GM18951 (cell line): ENCODE results near the gene RAD51B.

Source experiments
- POLR2A ChIP-seq: IDR thresholded peaks from 4 replicates; pipeline ENCODE4 v1.6.1; 2011; ENCODE audit warnings: mild to moderate bottlenecking; ENCODE audit not compliant: insufficient read length, insufficient read depth; ENCODE audit errors: extremely low read depth
- in situ Hi-C: fragments of 300-500 bp; cut with MboI; formaldehyde crosslinking; loops from one replicate; pipeline ENCODE4 v1.12.0; 2022; ENCODE audit warnings: low sequenced_read_pairs, mixed read lengths, inconsistent platforms; ENCODE audit not compliant: unreplicated experiment

Gene RAD51B

DNA sequence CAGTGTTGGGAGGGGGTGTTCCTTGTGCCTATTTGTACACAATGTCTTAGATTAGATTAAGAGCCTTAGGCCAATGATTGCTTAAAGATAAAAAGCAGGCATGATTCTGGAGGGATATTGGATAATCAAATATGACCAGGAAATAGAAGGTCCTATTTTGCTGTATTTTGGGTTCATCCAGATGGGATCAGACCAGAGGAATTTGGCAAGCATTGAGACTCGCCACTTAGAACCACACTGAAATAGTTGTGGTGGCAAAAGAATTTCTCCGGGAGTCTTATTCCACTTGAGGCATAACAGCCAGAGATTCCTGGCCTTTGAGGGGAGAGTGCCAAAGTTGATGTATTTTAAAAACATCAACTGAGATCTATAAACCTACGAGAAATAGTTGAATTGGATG, 327.2 kb downstream of the RAD51B start:
- no peak for TF ChIP-seq POLR2A
- in situ Hi-C loops = no loop called here

DNA sequence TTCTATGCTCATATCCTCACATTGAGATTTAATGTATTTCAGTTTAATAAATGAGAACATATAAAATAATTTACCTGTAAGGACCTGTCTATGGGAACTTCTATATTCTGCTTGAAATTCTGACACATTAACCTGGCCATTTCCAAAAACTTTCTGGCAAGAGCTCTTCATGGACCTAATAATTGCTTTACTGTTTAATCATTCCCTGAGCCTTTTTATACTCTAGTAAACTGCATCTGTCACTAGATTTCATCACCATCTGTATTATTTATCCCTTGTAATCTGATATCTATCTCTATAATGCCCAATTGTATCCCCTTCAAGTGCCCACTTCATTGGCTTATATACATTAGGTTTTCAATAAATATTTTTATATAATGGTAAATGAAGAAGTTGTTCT, 327.7 kb downstream of the RAD51B start:
- TF ChIP-seq POLR2A = no peak
- in situ Hi-C loops = no loop called here

DNA sequence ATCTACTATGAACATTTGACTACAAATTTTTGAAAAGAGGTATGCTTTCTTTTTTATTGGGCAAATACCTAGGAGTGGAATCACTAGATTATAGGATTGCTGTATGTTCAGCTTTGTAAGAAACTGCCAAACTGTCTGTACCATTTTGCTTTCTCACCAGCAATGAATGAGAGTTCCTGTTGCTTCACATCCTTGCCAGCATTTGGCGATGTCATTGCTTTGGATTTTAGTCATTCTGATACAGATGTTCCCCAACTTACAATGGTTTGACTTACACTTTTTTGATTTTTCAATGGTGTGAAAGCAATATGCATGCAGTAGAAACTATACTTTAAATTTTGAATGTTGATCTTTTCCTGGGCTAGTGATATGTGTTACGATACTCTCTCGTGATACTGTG, 328.7 kb downstream of the RAD51B start:
- no peak for TF ChIP-seq POLR2A
- in situ Hi-C loops = no loop called here

DNA sequence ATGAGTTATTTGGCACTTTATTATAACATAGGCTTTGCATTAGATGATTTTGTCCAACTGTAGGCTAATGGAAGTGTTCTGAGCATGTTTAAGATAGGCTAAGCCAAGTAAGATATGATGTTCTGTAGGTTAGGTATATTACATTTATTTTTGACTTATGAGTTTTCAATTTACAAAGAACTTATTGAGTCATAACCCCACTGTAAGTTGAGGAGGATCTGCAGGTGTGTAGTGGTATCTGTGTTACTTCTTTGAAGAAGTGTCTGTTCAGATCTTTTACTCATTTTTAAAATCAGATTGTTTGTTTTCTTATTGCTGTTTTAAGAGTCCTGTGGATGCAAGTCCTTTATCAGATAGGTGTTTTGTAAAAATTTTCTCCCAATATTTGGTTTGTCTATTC, 329.2 kb downstream of the RAD51B start:
- TF ChIP-seq POLR2A = no peak
- in situ Hi-C loops = no loop called here

DNA sequence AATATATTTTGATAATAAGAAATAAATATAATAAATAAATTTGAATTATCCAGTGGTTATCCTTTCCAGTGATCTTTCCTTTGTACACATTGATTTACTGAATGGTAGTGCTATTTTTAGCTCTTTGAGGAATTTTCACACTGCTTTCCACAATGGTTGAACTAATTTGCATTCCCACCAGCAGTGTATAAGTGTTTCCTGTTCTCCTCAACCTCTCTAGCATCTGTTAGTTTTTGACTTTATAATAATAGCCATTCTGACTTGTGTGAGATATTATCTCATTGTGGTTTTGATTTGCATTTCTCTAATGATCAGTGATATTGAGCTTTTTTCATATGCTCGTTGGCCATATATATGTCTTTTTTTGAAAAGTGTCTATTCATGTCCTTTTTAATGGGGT, 333.7 kb downstream of the RAD51B start:
- TF ChIP-seq POLR2A = no peak

DNA sequence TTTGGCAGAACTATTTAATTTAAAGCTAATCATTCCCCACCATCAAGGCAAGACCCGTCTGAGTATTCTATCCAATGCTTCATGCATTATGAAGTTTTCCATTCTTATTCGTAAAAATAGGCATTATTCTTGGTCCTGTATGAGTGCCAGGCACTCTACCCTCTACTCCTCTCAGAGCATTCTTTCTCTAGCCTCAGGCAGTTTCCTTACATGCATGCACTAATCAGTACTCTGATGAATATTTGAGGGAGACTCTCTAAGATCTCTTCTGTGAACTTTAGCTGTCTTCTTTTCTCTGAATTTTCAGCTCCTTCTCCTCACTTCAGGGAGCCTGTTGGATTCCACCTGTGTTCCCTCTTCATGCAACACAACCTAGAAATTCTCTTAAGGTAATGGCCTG, 334.7 kb downstream of the RAD51B start:
- TF ChIP-seq POLR2A = no peak
- in situ Hi-C loops = no loop called here

More for the DNA sequence above, 333.7 kb downstream of the RAD51B start:
- in situ Hi-C loops = no loop called here

DNA sequence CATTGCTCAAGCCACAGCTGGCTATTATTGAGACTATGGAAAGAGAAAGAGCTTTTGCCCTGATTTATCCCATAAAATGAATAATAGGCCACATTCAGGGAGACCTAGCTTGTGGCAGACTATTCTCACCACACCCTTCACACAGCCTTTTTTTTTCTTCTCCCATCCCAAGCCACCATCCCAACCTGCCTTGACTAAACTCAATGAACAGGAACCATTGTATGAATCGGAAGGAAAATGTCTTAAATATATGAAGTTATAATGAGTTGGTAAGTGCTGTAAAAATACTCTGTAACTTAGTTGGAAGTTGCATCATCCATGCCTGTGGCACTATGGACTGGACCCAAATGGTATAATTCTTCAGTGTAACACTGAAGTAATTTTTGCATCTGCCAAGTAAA, 338.4 kb downstream of the RAD51B start:
- no peak for TF ChIP-seq POLR2A
- in situ Hi-C loops = no loop called here

DNA sequence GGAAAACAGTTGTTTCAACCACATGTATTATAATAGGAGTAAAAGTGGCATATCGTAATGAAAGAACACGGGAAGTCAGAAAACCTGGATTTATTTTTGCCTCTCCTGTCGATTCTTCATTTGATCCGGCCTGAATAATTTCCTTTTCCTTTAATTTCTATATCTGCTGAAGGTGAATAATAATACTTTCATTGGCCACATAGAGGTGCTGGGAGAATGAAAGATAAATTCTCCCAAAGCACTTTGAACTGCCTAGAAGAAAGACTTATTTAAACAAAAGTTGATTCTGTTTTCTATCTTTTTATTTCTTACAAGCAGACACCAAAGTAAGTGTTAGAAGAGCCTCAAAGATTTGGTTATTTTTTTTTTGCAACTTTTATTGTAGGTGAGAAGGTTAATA, 339.1 kb downstream of the RAD51B start:
- no peak for TF ChIP-seq POLR2A
- in situ Hi-C loops = no loop called here

DNA sequence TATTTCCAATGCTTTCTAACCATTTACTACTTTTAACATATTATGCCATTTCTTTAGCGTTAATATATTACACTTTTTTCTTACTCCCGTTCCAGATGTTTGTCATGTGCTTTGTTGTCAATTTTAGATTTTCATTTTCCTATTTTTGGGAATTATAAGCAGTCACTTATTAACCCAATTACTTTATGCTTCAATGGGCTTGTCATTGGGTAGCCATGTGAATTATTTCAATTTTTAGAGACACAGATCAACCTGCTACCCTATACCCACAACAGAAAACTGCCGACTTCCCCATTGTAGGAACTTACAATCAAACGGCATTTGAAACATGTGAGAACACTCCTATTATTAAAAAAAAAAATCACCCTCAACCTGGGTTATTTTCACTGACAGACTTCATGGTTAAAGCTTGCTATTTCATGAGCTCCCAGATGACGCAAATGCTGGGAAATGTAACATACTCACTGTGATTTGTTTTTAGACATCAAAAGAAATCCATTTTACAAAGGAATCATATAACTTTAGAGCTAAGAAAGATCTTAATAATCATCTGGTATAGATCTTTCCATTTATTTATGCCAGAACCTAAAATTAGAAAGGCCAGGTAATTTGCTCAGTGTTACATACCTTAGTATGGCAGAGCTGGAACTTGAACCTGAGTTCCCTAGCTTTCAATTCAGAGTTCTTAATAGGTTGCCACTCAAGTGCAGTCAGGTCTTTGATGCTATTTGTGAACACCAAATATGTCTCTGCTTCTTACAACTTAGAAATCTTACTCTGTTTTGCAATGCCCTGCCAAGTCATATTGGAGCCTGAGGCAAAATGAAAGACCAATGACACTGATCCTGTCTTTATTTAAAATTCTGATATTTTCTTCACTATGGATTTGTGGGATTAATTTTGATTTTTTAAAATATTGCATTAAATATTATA, 340.4 kb downstream of the RAD51B start:
- in situ Hi-C loops = no loop called here
- TF ChIP-seq POLR2A = no peak

DNA sequence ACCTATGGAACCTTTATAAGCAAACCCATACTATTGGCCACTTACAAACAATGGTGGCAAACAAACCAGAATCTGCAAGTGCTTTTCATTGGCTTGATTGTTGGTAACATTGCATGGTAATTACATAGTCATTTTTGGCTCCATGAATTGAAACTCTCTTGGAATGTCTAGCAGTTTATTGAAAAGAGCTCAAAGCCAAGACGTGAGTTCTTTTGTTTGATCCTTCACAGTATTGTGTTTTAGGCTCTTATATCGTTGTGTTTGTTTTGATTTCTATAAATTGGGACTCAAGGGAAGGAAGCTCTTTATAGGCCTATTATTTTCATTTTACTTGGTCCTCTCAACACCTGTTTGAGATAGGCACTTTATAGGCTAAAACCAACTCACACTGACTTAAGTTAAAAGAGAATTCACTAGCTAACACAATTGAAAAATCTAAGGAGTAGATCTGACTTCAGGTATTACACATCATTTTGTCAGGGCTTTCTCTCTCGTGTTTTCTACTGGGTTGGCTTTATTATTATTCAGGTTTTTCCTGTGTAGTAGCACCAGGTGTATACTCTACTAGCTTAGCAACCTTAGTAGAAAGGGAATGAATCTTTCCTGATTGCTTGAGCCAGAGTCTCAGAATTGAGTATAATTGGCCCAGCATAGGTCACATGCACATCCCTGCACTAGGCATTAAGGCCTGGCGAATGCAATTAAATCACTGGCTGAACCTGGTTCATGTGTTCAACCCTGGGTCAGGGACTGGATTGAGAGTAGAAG, 341.4 kb downstream of the RAD51B start:
- in situ Hi-C loops = no loop called here
- TF ChIP-seq POLR2A = no peak

DNA sequence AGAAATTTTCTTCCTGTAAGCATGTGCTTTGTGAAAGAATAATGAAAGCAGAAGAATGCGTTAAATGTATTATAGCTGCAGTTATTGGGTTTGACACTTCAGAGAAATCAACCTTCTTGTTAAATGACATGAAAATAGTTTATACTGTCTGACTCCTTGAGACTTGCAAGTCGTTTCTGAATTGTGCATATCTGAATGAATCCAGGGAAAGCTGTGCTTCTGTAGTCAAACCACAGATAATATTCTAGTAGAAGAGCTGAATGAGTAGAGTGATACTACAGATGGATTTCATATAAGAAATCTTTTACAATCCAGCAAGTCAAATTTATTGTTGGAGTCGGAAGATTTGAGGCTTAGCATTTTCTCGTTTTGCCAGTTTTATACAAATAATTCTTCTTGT, 343.3 kb downstream of the RAD51B start:
- TF ChIP-seq POLR2A = no peak
- in situ Hi-C loops = no loop called here

DNA sequence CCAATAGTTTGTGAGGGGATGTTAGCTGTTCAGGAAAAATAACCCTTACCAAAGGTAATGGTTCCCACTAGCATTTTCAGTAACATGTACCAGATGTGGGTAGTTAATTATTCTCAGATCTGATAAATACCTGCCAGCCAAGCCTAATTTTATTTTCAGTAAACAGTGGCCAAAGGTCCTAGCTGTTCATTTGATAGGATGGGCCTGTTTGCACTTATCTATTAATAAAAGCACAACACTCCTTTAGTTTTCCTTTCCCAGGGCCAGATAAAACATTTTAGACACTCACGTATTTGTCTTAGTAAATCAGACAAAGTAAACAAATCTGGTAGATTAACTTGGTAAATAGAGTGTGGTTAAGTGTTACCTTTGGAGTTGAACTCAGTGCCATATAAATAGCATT, 345.1 kb downstream of the RAD51B start:
- in situ Hi-C loops = no loop called here
- TF ChIP-seq POLR2A = no peak

DNA sequence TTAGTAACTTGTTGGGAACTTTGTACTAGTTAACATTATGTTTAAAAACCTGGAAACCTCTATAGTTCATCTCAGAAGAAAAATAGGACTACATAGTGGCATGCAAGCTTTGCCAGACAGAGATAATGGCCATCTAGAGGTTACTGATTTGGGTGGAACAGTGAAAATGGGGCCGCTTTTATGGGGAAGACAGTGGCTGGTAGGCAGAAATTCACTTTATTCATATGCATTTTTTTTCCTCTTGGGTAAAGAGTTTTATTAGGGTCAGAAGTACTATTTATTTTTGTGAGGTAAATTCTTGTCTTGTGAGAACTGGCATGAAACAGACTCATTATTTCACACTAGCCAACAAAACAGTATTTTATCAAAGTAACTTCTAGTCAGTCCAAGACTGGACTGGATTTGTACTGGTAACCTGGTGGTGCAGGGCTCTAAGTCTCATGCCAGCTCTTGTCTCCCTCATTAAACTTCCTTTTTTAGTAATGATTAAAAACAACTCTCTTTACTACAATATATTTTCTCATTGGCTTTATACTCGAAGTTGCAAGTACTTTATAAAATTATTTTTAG, 345.8 kb downstream of the RAD51B start:
- in situ Hi-C loops = no loop called here
- no peak for TF ChIP-seq POLR2A

DNA sequence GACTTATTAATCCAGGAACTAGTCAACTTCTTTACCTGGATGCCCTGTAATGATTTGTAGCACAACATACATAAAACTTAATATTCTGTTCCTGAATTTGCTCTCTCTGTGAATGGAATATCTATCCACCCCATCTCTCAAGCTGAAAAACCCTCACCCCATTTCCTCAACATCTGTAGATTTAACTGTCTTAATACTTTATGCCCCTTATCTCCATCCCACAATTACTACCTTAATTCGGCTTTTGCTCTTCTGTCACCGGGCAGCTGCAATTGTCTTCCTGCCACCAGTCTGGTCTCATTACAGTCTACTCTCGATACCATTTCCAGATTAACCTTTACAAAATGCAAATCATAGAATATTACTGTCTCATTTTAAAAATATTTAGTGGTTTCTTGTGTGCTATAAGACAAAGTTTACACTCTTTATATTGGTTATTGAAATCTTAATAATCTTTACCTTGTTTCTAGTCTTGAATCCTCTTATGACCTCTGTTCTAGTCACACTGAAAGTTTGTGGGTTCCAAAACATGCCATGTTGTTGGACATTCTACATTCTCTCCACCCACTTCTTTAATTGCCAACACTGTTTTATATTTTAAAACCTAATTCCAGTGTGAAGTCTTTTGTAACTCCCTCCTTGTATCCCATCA, 347.3 kb downstream of the RAD51B start:
- in situ Hi-C loops = no loop called here
- no peak for TF ChIP-seq POLR2A
